CD4-positive, alpha-beta T cell (primary cell): ENCODE data around the gene YES1. TPM values are rescaled to one million over a fixed set of nuclear protein-coding genes. Genes with fewer than 3 reads are reported as not detected.

Experiments used
- ATAC-seq: fragments of 200-7000 bp; cut with Tn5 transposase; one replicate; pipeline ENCODE4 v1.10.0; 2022; ENCODE audit warnings: mild to moderate bottlenecking; ENCODE audit not compliant: poor library complexity
- CTCF ChIA-PET: fragments of 350-600 bp; sonication (Branson Sonifier 250); formaldehyde crosslinking; loops from one replicate; lab custom pipeline; 2021; ENCODE audit warnings: antibody characterized with exemption, inconsistent platforms; lab: Charles Lee
- POLR2A ChIA-PET: fragments of 350-600 bp; sonication (Branson Sonifier 250); formaldehyde crosslinking; loops from one replicate; lab custom pipeline; 2021; ENCODE audit warnings: antibody characterized with exemption, inconsistent platforms; lab: Charles Lee
- DNase-seq, 14 experiments: peaks; one replicate each; pipeline ENCODE4 v3.0.0-alpha.2; 2013 to 2020; ENCODE audit warnings: mixed read lengths in 2 of 14
- H3K27ac ChIP-seq, 2 donors: one replicate each; pipeline versions ENCODE4 v1.5.1 to v1.7.0; 2013; ENCODE audit warnings: low read length in 2 of 2, low read depth in 1 of 2, mild to moderate bottlenecking in 1 of 2
- H3K27me3 ChIP-seq, 2 experiments: 1 replicate in 1 of 2; 2 replicates in 1 of 2; pipeline versions ENCODE4 v1.6.1 to v1.7.0; 2013; ENCODE audit warnings: low read length in 2 of 2, control low read depth in 1 of 2, mild to moderate bottlenecking in 1 of 2, moderate library complexity in 1 of 2; ENCODE audit not compliant: insufficient read depth in 2 of 2, control insufficient read depth in 1 of 2
- H3K36me3 ChIP-seq: one replicate; pipeline ENCODE4 v1.6.1; 2013; ENCODE audit warnings: low read length, control low read depth; ENCODE audit not compliant: insufficient read depth
- H3K4me1 ChIP-seq: one replicate; pipeline ENCODE4 v1.6.1; 2013; ENCODE audit warnings: low read length, control low read depth; ENCODE audit not compliant: insufficient read depth
- H3K4me3 ChIP-seq: one replicate; pipeline ENCODE4 v1.5.1; 2013; ENCODE audit warnings: mild to moderate bottlenecking, low read length, moderate library complexity
- H3K9me3 ChIP-seq, 2 experiments: 1 replicate in 1 of 2; 2 replicates in 1 of 2; pipeline versions ENCODE4 v1.6.1 to v1.7.0; 2013; ENCODE audit warnings: low read length in 2 of 2, mild to moderate bottlenecking in 2 of 2, control low read depth in 1 of 2, moderate library complexity in 1 of 2; ENCODE audit not compliant: control insufficient read depth in 1 of 2, insufficient read depth in 1 of 2
- H3K27ac Mint-ChIP-seq: one replicate; pipeline ENCODE4 v1.8.0; 2020; ENCODE audit warnings: mixed read lengths
- H3K27me3 Mint-ChIP-seq: one replicate; pipeline ENCODE4 v1.8.0; 2021; ENCODE audit warnings: mixed read lengths
- H3K36me3 Mint-ChIP-seq: one replicate; pipeline ENCODE4 v1.8.0; 2021; ENCODE audit warnings: low read depth, mixed read lengths
- H3K4me1 Mint-ChIP-seq: one replicate; pipeline ENCODE4 v1.8.0; 2021; ENCODE audit warnings: low read depth, mixed read lengths
- H3K4me3 Mint-ChIP-seq: one replicate; pipeline ENCODE4 v1.8.0; 2020; ENCODE audit warnings: mild to moderate bottlenecking, mixed read lengths
- H3K9me3 Mint-ChIP-seq: one replicate; pipeline ENCODE4 v1.8.0; 2020; ENCODE audit warnings: mixed read lengths
- intact Hi-C, 2 experiments: fragments of 100-400 bp; cut with DNase I in 1 of 2; cut with micrococcal nuclease in 1 of 2; formaldehyde crosslinking; loops; one replicate each; pipeline versions ENCODE4 v1.15.1 to v1.9.0; 2023 to 2025; cut with DNase I, micrococcal nuclease
- total RNA-seq, 174 experiments: library from RNA in 2 of 174; stranded (reverse) in 2 of 174; gene quantifications; one replicate each; pipeline ENCODE4 v1.2.3 and lab custom pipeline; 2021 to 2026
- TF ChIP-seq, protein P1 (sequence below): fragments of 200-600 bp; IDR thresholded peaks from one replicate; pipeline ENCODE4 v1.8.0; 2022; ENCODE audit warnings: antibody characterized with exemption, mild to moderate bottlenecking

YES1 gene
- total RNA-seq, 2 experiments from 2014 or later, result 17.6 to 19.8 TPM

DNA sequence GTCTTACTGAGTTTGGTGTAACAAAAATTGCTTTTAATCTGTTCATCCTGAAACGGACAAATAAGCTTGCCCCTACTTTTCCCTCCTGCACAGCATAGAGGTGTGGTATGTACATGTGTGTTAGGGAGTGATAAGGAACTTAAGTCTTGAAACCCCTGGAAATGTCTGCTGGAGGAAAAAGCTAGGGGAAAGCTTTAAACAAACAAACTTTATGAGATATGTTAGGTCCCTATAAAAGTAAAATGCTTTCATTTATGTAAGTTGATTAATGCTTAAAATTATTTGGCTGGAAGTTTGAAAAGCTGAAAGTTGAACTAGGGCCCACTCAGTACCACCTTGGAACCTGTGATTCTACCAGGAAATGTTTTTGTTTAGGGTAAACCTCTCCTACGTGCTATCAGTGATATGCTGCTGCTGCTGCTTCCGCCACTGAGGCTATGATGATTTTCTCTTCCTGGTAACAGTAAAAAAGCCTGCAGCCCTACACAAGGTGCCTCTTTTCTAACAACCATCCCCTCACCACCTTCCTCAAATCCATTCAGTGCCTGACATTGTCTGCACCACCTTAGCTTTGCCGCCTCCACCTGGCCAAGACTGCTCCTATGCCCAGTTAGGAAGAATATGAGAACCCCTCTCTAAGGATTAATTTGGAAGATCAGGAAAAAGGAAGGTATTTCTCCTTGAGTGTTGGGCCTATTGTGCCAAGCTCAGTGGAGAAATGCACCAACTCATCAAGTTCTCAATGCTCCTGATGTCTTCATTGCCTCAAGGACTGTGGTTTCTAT, 2.5 kb upstream of the YES1 start:
- no peaks in the 10 kb centered on the region for H3K27me3 ChIP-seq
- Mint-ChIP-seq H3K27ac (peak overlapping the region; percentile 35), H3K4me3 (peak overlapping the region; percentile 26), H3K27me3 (no peaks in the 10 kb centered on the region), H3K9me3 (no peaks in the 10 kb centered on the region), H3K4me1 (peaks cover 49% of the 10 kb centered on the region), H3K36me3 (peaks cover 13% of the 10 kb centered on the region)
- no peak overlapping the region for H3K27ac ChIP-seq
- H3K4me1 ChIP-seq, result peaks cover 21% of the 10 kb centered on the region
- no peak for DNase-seq
- no peak for ATAC-seq
- no peak overlapping the region for H3K4me3 ChIP-seq
- H3K36me3 ChIP-seq, result no peaks in the 10 kb centered on the region
- CTCF ChIA-PET, result interaction anchor here (3.4 kb wide), 1 partner anchor 16 kb away, joined by 24 read pairs; no protein-coding TSS in a partner anchor
- no peaks in the 10 kb centered on the region for H3K9me3 ChIP-seq
- intact Hi-C loops, result loop anchor here in 1 of 2 experiments (5.0 to 10.0 kb wide), 2 partner anchors 102 to 550 kb away; partner anchors contain the start of genes ENOSF1 and THOC1
- POLR2A ChIA-PET, result interaction anchor here (0.6 to 1.7 kb wide), 3 partner anchors 16 to 1756 kb away, joined by 3 to 8 read pairs (median 4); no protein-coding TSS in a partner anchor
- TF ChIP-seq, protein P1, sequence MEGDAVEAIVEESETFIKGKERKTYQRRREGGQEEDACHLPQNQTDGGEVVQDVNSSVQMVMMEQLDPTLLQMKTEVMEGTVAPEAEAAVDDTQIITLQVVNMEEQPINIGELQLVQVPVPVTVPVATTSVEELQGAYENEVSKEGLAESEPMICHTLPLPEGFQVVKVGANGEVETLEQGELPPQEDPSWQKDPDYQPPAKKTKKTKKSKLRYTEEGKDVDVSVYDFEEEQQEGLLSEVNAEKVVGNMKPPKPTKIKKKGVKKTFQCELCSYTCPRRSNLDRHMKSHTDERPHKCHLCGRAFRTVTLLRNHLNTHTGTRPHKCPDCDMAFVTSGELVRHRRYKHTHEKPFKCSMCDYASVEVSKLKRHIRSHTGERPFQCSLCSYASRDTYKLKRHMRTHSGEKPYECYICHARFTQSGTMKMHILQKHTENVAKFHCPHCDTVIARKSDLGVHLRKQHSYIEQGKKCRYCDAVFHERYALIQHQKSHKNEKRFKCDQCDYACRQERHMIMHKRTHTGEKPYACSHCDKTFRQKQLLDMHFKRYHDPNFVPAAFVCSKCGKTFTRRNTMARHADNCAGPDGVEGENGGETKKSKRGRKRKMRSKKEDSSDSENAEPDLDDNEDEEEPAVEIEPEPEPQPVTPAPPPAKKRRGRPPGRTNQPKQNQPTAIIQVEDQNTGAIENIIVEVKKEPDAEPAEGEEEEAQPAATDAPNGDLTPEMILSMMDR, result no peak

DNA sequence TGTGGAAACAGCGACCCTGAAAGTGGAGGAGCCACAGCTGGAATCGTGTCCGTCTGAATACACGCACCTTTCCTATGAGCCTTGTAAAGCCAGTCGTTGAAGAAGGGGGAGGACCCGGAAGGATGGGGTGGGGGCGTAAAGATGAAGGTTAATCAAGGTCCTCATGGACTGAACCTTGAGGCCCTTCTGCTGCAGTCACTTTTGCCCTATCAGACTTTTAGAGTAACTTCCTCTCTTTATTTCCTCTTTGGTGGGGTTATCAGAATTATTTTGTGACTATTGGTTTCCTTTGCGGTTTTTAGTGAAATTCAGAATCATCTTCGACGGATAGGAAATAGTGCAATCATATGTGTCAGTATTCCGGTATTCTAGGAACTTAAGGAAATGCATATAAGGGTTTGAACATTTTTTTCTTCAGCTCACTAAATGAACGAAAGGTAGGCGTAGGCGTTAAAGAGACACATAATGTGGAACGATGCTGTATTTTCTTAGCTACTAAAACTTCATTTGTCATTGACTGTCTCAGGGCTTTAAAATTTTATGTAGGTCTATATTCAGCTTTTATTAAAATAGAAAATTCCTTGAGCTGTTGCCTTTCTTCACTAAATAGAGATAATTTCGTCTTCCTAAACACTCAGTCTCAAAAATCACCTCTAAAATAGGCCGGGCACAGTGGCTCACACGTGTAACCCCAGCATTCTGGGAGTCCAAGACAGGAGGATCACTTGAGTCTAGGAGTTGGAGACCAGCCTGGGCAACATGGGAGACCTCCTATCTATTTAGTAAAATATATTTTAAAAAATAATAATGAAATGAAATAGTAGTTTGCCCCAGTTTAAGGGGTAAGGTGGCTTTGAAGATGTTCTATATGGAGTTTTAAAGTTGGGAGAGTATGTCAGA, 1.4 kb upstream of the YES1 start:
- Histone ChIP-seq H3K27me3 (no peaks in the 10 kb centered on the region), H3K9me3 (peaks cover 0 to 3% of the 10 kb centered on the region in 2 experiments), H3K4me1 (peaks cover 25% of the 10 kb centered on the region), H3K36me3 (no peaks in the 10 kb centered on the region), H3K27ac (peak overlapping the region; percentile 93 to 95), H3K4me3 (peak overlapping the region; percentile 93)
- intact Hi-C loops, result loop anchor here (1.0 to 10.0 kb wide), 4 partner anchors 17 to 549 kb away; partner anchors contain the start of genes ENOSF1 (in 1 of the 2) and THOC1 (in 1 of the 2)
- Mint-ChIP-seq H3K36me3 (peaks cover 13% of the 10 kb centered on the region), H3K27me3 (no peaks in the 10 kb centered on the region), H3K4me1 (peaks cover 60% of the 10 kb centered on the region), H3K27ac (peak overlapping the region; percentile 94), H3K4me3 (peak overlapping the region; percentile 90), H3K9me3 (no peaks in the 10 kb centered on the region)
- ChIA-PET POLR2A (interaction anchor here (0.7 to 4.6 kb wide), 12 partner anchors 8 to 1758 kb away, joined by 3 to 103 read pairs (median 4); partner anchors contain the start of genes ENOSF1, METTL4, NDC80 and THOC1), CTCF (interaction anchor here (2.0 to 3.4 kb wide), 2 partner anchors 17 to 26 kb away, joined by 10 to 24 read pairs; no protein-coding TSS in a partner anchor)
- TF ChIP-seq, protein P1, result no peak
- DNase-seq (peak in 6 of 14 experiments; percentile 9 to 86 (median 52)), ATAC-seq (peak; percentile 32)
